Measurements from ENCODE around the gene CPLX1.
"Not testable (repeated sequence)": the region's sequence is repeated elsewhere in the genome, so short reads cannot be mapped to it uniquely, and the experiment has no call there.

Gene CPLX1

GRCh38 chr4:742742-743311, 83.1 kb downstream of the CPLX1 start:
- FAIRE-seq (peak; percentile 54), DNase-seq (ENCODE audit: insufficient read length, low spot score) (peak; percentile 83)

DNA sequence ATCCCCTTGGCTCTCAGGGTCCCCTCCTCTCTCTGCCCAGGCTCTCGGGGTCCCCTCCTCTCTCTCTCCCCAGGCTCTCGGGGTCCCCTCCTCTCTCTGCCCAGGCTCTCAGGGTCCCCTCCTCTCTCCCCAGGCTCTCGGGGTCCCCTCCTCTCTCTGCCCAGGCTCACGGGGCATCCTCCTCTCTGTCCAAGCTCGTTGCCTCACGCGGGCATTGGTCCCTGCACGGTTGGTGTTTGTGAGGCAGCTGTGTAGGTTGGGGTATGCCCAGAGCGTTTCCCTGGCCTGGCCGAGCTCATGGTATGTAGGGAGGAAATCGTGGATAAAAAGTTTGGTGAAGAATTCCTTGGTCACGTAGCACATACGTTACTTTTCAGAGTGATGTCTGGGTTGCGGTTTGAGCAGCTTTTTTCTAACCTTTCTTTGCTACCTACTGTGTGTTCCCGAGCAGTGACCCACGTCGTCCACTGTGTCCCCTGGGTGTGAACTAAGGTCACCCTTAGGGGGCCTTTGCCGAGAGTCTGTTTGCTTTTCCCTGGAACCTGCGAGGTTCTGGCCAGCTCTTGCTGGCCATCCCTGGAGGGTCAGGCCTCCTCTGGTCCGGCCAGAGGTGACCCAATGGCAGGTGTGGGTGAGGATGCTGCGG, 83.7 kb downstream of the CPLX1 start:
- DNase-seq (ENCODE audit: insufficient read length, low spot score) (no peak), FAIRE-seq (no peak)

- no peak for FAIRE-seq
- no peak for DNase-seq (ENCODE audit: insufficient read length, low spot score)
These were observed 85.2 kb downstream of the CPLX1 start for GRCh38 chr4:740656-741282.

GRCh38 chr4:740011-740410, 85.9 kb downstream of the CPLX1 start:
- no peak for FAIRE-seq
- DNase-seq (ENCODE audit: insufficient read length, low spot score) = no peak

DNA sequence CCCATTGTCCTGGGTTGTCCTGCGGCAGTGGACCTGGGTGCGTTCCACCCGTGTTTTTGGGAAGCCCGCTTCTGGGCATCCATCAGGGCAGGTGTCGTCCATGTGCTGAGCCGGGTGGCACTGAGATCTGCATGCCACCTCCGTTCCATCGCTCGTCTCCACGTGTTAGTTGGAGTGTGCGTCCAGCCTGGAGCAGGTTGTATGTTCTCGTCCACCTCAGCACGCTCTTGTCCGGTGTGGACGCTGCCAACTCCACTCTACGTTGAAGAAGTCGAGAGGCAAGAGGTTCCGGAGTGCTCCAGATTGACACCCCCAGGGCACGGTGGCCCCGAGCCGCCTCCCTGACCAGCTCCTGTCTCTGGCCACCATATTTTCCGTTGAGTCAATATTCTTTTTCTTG, 86.4 kb downstream of the CPLX1 start:
- FAIRE-seq (peak; percentile 23), DNase-seq (ENCODE audit: insufficient read length, low spot score) (no peak)

DNA sequence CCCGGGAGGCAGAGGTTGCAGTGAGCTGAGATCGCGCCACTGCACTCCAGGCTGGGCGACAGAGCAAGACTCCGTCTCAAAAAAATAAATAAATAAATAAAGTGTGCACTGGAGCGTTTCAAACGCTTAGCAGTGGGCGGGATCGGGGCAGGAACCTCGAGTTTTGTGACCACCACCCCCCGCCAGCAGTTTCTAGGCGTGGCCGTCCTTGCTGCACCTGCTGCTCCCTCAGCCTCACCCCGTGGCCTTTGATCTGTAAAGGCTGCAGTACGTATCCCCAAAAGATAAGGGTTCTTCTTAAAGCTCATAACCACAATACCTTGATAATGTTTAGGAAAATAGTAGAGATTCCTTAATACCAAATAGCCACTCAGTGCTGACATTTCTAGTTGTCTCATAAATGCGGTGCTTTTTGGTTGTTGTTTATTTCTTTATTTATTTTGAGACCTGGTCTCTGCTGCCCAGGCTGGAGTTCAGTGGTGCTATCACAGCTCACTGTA, 87.1 kb downstream of the CPLX1 start:
- no peak for FAIRE-seq
- no peak for DNase-seq (ENCODE audit: insufficient read length, low spot score)

GRCh38 chr4:736561-736960, 89.4 kb downstream of the CPLX1 start:
- DNase-seq (ENCODE audit: insufficient read length, low spot score); FAIRE-seq: not testable (repeated sequence)

DNA sequence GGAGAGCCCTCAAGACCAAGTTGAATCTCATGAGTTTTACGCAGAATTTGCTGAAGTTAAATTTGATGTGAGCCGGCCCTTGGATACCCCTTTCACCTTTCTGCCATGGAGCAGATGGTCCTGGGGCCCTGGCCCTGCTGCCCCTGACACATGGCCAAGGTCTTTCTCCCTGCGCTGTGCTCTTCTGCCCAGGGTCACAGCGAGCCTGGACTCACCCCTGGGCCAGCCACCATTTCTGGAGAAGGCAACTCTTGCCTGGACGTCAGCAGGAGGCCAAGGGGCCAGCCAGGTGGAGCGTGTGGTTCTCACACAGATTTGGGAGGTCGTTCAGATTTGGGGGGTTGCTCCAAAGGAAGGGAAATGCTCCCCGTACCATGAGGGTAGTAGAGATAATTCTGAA, 90.3 kb downstream of the CPLX1 start:
- DNase-seq (ENCODE audit: insufficient read length, low spot score) (no peak), FAIRE-seq (no peak)
